ENCODE data around the gene OBSL1.

OBSL1 gene

GRCh38 chr2:219609149-219609750, 37.9 kb upstream of the OBSL1 start:
- no peak for ATAC-seq (replicated peaks; ENCODE audit: extremely low read depth, poor library complexity, severe bottlenecking)
- H3K4me1 Mint-ChIP-seq = peaks cover 18% of the 10 kb centered on the region
- no peak overlapping the region for H3K4me3 Mint-ChIP-seq
- peaks cover 24% of the 10 kb centered on the region for H3K36me3 Mint-ChIP-seq (ENCODE audit: insufficient read depth)
- DNase-seq (ENCODE audit: low spot score in 2 of 2) = no peak
- H3K9me3 Mint-ChIP-seq = no peaks in the 10 kb centered on the region
- H3K27me3 Mint-ChIP-seq = no peaks in the 10 kb centered on the region
- H3K27ac Mint-ChIP-seq (ENCODE audit: low read depth) = no peak overlapping the region

- ATAC-seq (replicated peaks; ENCODE audit: extremely low read depth, poor library complexity, severe bottlenecking) (no peak), DNase-seq (ENCODE audit: low spot score in 2 of 2) (no peak)
- peaks cover 16% of the 10 kb centered on the region for H3K4me1 Mint-ChIP-seq
- no peak overlapping the region for H3K27ac Mint-ChIP-seq (ENCODE audit: low read depth)
- H3K36me3 Mint-ChIP-seq (ENCODE audit: insufficient read depth) = peaks cover 29% of the 10 kb centered on the region
- H3K27me3 Mint-ChIP-seq = no peaks in the 10 kb centered on the region
- H3K4me3 Mint-ChIP-seq = no peak overlapping the region
- H3K9me3 Mint-ChIP-seq = no peaks in the 10 kb centered on the region
Measured at GRCh38 chr2:219608399-219608964, 37.1 kb upstream of the OBSL1 start.

- Mint-ChIP-seq H3K36me3 (ENCODE audit: insufficient read depth) (peaks cover 34% of the 10 kb centered on the region), H3K4me1 (peaks cover 15% of the 10 kb centered on the region), H3K27me3 (no peaks in the 10 kb centered on the region), H3K4me3 (no peak overlapping the region), H3K27ac (ENCODE audit: low read depth) (no peak overlapping the region), H3K9me3 (no peaks in the 10 kb centered on the region)
- DNase-seq (ENCODE audit: low spot score in 2 of 2) (no peak), ATAC-seq (replicated peaks; ENCODE audit: extremely low read depth, poor library complexity, severe bottlenecking) (no peak)
Measured at GRCh38 chr2:219607931-219608330, 36.6 kb upstream of the OBSL1 start.

- Mint-ChIP-seq H3K4me1 (peaks cover 7% of the 10 kb centered on the region), H3K27me3 (no peaks in the 10 kb centered on the region), H3K4me3 (no peak overlapping the region), H3K27ac (ENCODE audit: low read depth) (no peak overlapping the region), H3K36me3 (ENCODE audit: insufficient read depth) (peaks cover 42% of the 10 kb centered on the region), H3K9me3 (no peaks in the 10 kb centered on the region)
- DNase-seq (ENCODE audit: low spot score in 2 of 2) = no peak
- ATAC-seq (replicated peaks; ENCODE audit: extremely low read depth, poor library complexity, severe bottlenecking) = no peak
Measured at GRCh38 chr2:219605607-219605954, 34.2 kb upstream of the OBSL1 start.

GRCh38 chr2:219603771-219604170, 32.4 kb upstream of the OBSL1 start:
- H3K9me3 Mint-ChIP-seq = no peaks in the 10 kb centered on the region
- peaks cover 32% of the 10 kb centered on the region for H3K36me3 Mint-ChIP-seq (ENCODE audit: insufficient read depth)
- ATAC-seq (replicated peaks; ENCODE audit: extremely low read depth, poor library complexity, severe bottlenecking) = no peak
- no peak overlapping the region for H3K27ac Mint-ChIP-seq (ENCODE audit: low read depth)
- H3K4me3 Mint-ChIP-seq = no peak overlapping the region
- no peaks in the 10 kb centered on the region for H3K27me3 Mint-ChIP-seq
- peaks cover 14% of the 10 kb centered on the region for H3K4me1 Mint-ChIP-seq
- no peak for DNase-seq (ENCODE audit: low spot score in 2 of 2)

GRCh38 chr2:219598308-219599078, 27.2 kb upstream of the OBSL1 start:
- H3K27me3 Mint-ChIP-seq = peaks cover 9% of the 10 kb centered on the region
- H3K4me3 Mint-ChIP-seq = peak overlapping the region; percentile 94
- peaks cover 27% of the 10 kb centered on the region for H3K4me1 Mint-ChIP-seq
- no peak for ATAC-seq (replicated peaks; ENCODE audit: extremely low read depth, poor library complexity, severe bottlenecking)
- H3K9me3 Mint-ChIP-seq = no peaks in the 10 kb centered on the region
- peaks cover 20% of the 10 kb centered on the region for H3K36me3 Mint-ChIP-seq (ENCODE audit: insufficient read depth)
- no peak for DNase-seq (ENCODE audit: low spot score in 2 of 2)
- H3K27ac Mint-ChIP-seq (ENCODE audit: low read depth) = peak overlapping the region; percentile 92

- Mint-ChIP-seq H3K4me1 (peaks cover 27% of the 10 kb centered on the region), H3K27me3 (peaks cover 16% of the 10 kb centered on the region), H3K4me3 (peak within 1 kb of the TSS; percentile 94), H3K9me3 (no peaks in the 10 kb centered on the region), H3K36me3 (ENCODE audit: insufficient read depth) (peaks cover 13% of the 10 kb centered on the region), H3K27ac (ENCODE audit: low read depth) (peak within 1 kb of the TSS; percentile 92)
- peak; percentile 78 to 81 for DNase-seq (ENCODE audit: low spot score in 2 of 2)
- peak; percentile 88 for ATAC-seq (replicated peaks; ENCODE audit: extremely low read depth, poor library complexity, severe bottlenecking)
Measured at GRCh38 chr2:219597552-219598307, 26.4 kb upstream of the OBSL1 start, which contains the start of gene STK11IP. TSS of gene STK11IP (plus strand) at chr2:219597857. CDS start at chr2:219598120, 263 bp downstream.

- ATAC-seq (replicated peaks; ENCODE audit: extremely low read depth, poor library complexity, severe bottlenecking) = no peak
- no peak for DNase-seq (ENCODE audit: low spot score in 2 of 2)
- no peaks in the 10 kb centered on the region for H3K9me3 Mint-ChIP-seq
- peaks cover 23% of the 10 kb centered on the region for H3K27me3 Mint-ChIP-seq
- H3K4me3 Mint-ChIP-seq = peak overlapping the region; percentile 94
- H3K4me1 Mint-ChIP-seq = peaks cover 27% of the 10 kb centered on the region
- peak overlapping the region; percentile 92 for H3K27ac Mint-ChIP-seq (ENCODE audit: low read depth)
- H3K36me3 Mint-ChIP-seq (ENCODE audit: insufficient read depth) = peaks cover 10% of the 10 kb centered on the region
Measured at GRCh38 chr2:219596954-219597551, 25.7 kb upstream of the OBSL1 start.

GRCh38 chr2:219595256-219595655, 23.9 kb upstream of the OBSL1 start:
- DNase-seq (ENCODE audit: low spot score in 2 of 2) (no peak), ATAC-seq (replicated peaks; ENCODE audit: extremely low read depth, poor library complexity, severe bottlenecking) (no peak)
- H3K4me1 Mint-ChIP-seq = peaks cover 18% of the 10 kb centered on the region
- no peaks in the 10 kb centered on the region for H3K9me3 Mint-ChIP-seq
- peak overlapping the region; percentile 52 for H3K4me3 Mint-ChIP-seq
- peaks cover 5% of the 10 kb centered on the region for H3K36me3 Mint-ChIP-seq (ENCODE audit: insufficient read depth)
- H3K27me3 Mint-ChIP-seq = peaks cover 32% of the 10 kb centered on the region
- no peak overlapping the region for H3K27ac Mint-ChIP-seq (ENCODE audit: low read depth)

- Mint-ChIP-seq H3K4me1 (peaks cover 10% of the 10 kb centered on the region), H3K27me3 (peaks cover 38% of the 10 kb centered on the region), H3K9me3 (no peaks in the 10 kb centered on the region), H3K36me3 (ENCODE audit: insufficient read depth) (peaks cover 5% of the 10 kb centered on the region), H3K27ac (ENCODE audit: low read depth) (no peak overlapping the region), H3K4me3 (no peak overlapping the region)
- no peak for DNase-seq (ENCODE audit: low spot score in 2 of 2)
- ATAC-seq (replicated peaks; ENCODE audit: extremely low read depth, poor library complexity, severe bottlenecking) = no peak
Measured at GRCh38 chr2:219593154-219593553, 21.8 kb upstream of the OBSL1 start.

GRCh38 chr2:219592736-219593135, 21.4 kb upstream of the OBSL1 start:
- Mint-ChIP-seq H3K36me3 (ENCODE audit: insufficient read depth) (peaks cover 1% of the 10 kb centered on the region), H3K27me3 (peaks cover 41% of the 10 kb centered on the region), H3K27ac (ENCODE audit: low read depth) (no peak overlapping the region), H3K9me3 (no peaks in the 10 kb centered on the region), H3K4me1 (peaks cover 8% of the 10 kb centered on the region), H3K4me3 (no peak overlapping the region)
- no peak for DNase-seq (ENCODE audit: low spot score in 2 of 2)
- ATAC-seq (replicated peaks; ENCODE audit: extremely low read depth, poor library complexity, severe bottlenecking) = no peak

GRCh38 chr2:219591091-219591490, 19.8 kb upstream of the OBSL1 start:
- no peaks in the 10 kb centered on the region for H3K36me3 Mint-ChIP-seq (ENCODE audit: insufficient read depth)
- no peaks in the 10 kb centered on the region for H3K9me3 Mint-ChIP-seq
- H3K4me1 Mint-ChIP-seq = no peaks in the 10 kb centered on the region
- H3K27ac Mint-ChIP-seq (ENCODE audit: low read depth) = no peak overlapping the region
- H3K27me3 Mint-ChIP-seq = peaks cover 57% of the 10 kb centered on the region
- no peak for ATAC-seq (replicated peaks; ENCODE audit: extremely low read depth, poor library complexity, severe bottlenecking)
- no peak for DNase-seq (ENCODE audit: low spot score in 2 of 2)
- no peak overlapping the region for H3K4me3 Mint-ChIP-seq
